ENCODE results near the gene RNF207.

- TF ChIP-seq CTCF (IDR thresholded peaks at IDR 0.05), result no peak
- no peak for TF ChIP-seq POLR2A (IDR thresholded peaks at IDR 0.05)
- TF ChIP-seq POLR2AphosphoS5 (IDR thresholded peaks at IDR 0.05), result no peak
Measured at GRCh38 chr1:6162341-6162740, 43.6 kb upstream of the RNF207 start.
